Renal cortical epithelial cell (primary cell): ENCODE results near the gene RRP9. TPM values are rescaled to one million over a fixed set of nuclear protein-coding genes. Genes with fewer than 3 reads are reported as not detected.
A peak's percentile ranks its signal among the peaks of the same experiment; 100 is the strongest.

Experiments
- DNase-seq: peaks from one replicate; pipeline ENCODE4 v3.0.0-alpha.2; 2011; ENCODE audit warnings: low read depth
- total RNA-seq: library from RNA; depleted of rRNA; stranded (reverse); fragments of >200 nt; gene quantifications from 2 replicates; pipeline ENCODE4 v1.2.3, GENCODE V29; 2014

Gene RRP9
- total RNA-seq, 1 donor from 2014 or later, result 17.1 TPM

GRCh38 chr3:51955893-51956770, 14.4 kb upstream of the RRP9 start:
- no peak for DNase-seq

- no peak for DNase-seq
Observed at GRCh38 chr3:51955175-51955892, 13.6 kb upstream of the RRP9 start, which contains the start of gene GPR62. Gene GPR62 (plus strand): TSS chr3:51955381. CDS start chr3:51955653, 272 bp downstream.

GRCh38 chr3:51954713-51955112, 13.0 kb upstream of the RRP9 start:
- DNase-seq, result no peak

GRCh38 chr3:51954105-51954504, 12.4 kb upstream of the RRP9 start:
- no peak for DNase-seq

- no peak for DNase-seq
Observed at GRCh38 chr3:51953445-51953844, 11.7 kb upstream of the RRP9 start.

- no peak for DNase-seq
Observed at GRCh38 chr3:51950899-51951298, 9.2 kb upstream of the RRP9 start.

- DNase-seq, result no peak
Observed at GRCh38 chr3:51949121-51949520, 7.4 kb upstream of the RRP9 start.

GRCh38 chr3:51948016-51948580, 6.4 kb upstream of the RRP9 start:
- no peak for DNase-seq

- no peak for DNase-seq
Observed at GRCh38 chr3:51947215-51947900, 5.7 kb upstream of the RRP9 start.

GRCh38 chr3:51946796-51947195, 5.1 kb upstream of the RRP9 start:
- no peak for DNase-seq

- no peak for DNase-seq
Observed at GRCh38 chr3:51945926-51946705, 4.4 kb upstream of the RRP9 start.

- no peak for DNase-seq
Observed at GRCh38 chr3:51945031-51945840, 3.5 kb upstream of the RRP9 start.

GRCh38 chr3:51944451-51945021, 2.8 kb upstream of the RRP9 start:
- DNase-seq, result no peak

GRCh38 chr3:51943451-51944391, 2.0 kb upstream of the RRP9 start:
- DNase-seq, result no peak

- peak; percentile 37 for DNase-seq
Observed at GRCh38 chr3:51942603-51943450, 1.1 kb upstream of the RRP9 start.

- DNase-seq, result no peak
Observed at GRCh38 chr3:51941463-51941797, 274 bp downstream of the RRP9 start.

- DNase-seq, result no peak
Observed at GRCh38 chr3:51940648-51941462, 849 bp downstream of the RRP9 start.
